HepG2 (cell line): ENCODE measurements around the gene FLAD1. TPM values are rescaled to one million over a fixed set of nuclear protein-coding genes. Genes with fewer than 3 reads are reported as not detected.

Source experiments
- ATAC-seq: fragments of 200-7000 bp; cut with Tn5 transposase; 3 replicates; pipeline ENCODE4 v1.9.1; 2020; ENCODE audit warnings: mild to moderate bottlenecking, moderate library complexity
- BruUV-seq: library from RNA; stranded (reverse); fragments of 400-500 nt; replicated peaks from 2 replicates; lab custom pipeline; 2021; lab: Mats Ljungman, UMichigan
- CTCF ChIA-PET: fragments of 300-600 bp; formaldehyde crosslinking; extraction: SDS; loops from one replicate; lab custom pipeline; 2021; ENCODE audit warnings: low total read pairs, inconsistent platforms, low intra/inter-chr PET ratio; lab: Yijun Ruan, JAX
- POLR2A ChIA-PET: fragments of 350-600 bp; sonication (Branson Sonifier 250); formaldehyde crosslinking; loops from one replicate; lab custom pipeline; 2020; ENCODE audit warnings: antibody characterized with exemption, inconsistent platforms; lab: Yijun Ruan, JAX
- DNase-seq: peaks from one replicate; pipeline ENCODE4 v3.0.0-alpha.2; 2015; ENCODE audit warnings: low spot score
- FAIRE-seq: peaks from 3 replicates; lab custom pipeline; 2011; peaks lifted over from hg19 to GRCh38; lab: Jason Lieb, UNC
- H2AFZ ChIP-seq: one replicate; pipeline ENCODE4 v1.6.1; 2011; ENCODE audit warnings: low read length, inconsistent platforms
- H3K27ac ChIP-seq: fragments of 300-600 bp; 3 replicates; pipeline ENCODE4 v1.8.0; 2011; ENCODE audit warnings: mixed run types, mild to moderate bottlenecking, mixed read lengths, low read length, inconsistent platforms; ENCODE audit not compliant: insufficient read depth; ENCODE audit errors: extremely low read length
- H3K27me3 ChIP-seq, 2 experiments: fragments of 200-600 bp in 1 of 2; 2 replicates in 1 of 2; 3 replicates in 1 of 2; pipeline versions ENCODE4 v1.6.0 to v1.8.0; 2011; ENCODE audit warnings: low read length in 2 of 2, mild to moderate bottlenecking in 2 of 2, moderate library complexity in 2 of 2, inconsistent platforms in 1 of 2; ENCODE audit not compliant: insufficient read depth in 2 of 2, control insufficient read depth in 1 of 2
- H3K36me3 ChIP-seq, 2 experiments: fragments of 200-600 bp in 1 of 2; replicated peaks in 1 of 2; 2 replicates in 1 of 2; 3 replicates in 1 of 2; pipeline versions ENCODE4 v1.5.1 to v1.8.0; 2011; ENCODE audit warnings: low read length in 2 of 2, inconsistent platforms in 1 of 2; ENCODE audit not compliant: insufficient read depth in 2 of 2, control insufficient read depth in 1 of 2
- H3K4me1 ChIP-seq: 2 replicates; pipeline ENCODE4 v1.5.1; 2012; ENCODE audit warnings: low read length, inconsistent platforms; ENCODE audit not compliant: insufficient read depth
- H3K4me2 ChIP-seq: 2 replicates; pipeline ENCODE4 v1.6.0; 2011; ENCODE audit warnings: low read depth, low read length, inconsistent platforms
- H3K4me3 ChIP-seq, 3 experiments: fragments of 200-600 bp in 1 of 3; sonication (generic), shearing (Covaris generic) in 1 of 3; replicated peaks in 1 of 3; 2 replicates each; pipeline ENCODE4 v1.5.1; 2011 to 2016; ENCODE audit warnings: low read length in 3 of 3, inconsistent platforms in 2 of 3, low read depth in 2 of 3, mild to moderate bottlenecking in 2 of 3, control low read depth in 1 of 3, mixed read lengths in 1 of 3; ENCODE audit not compliant: insufficient read depth in 1 of 3
- H3K79me2 ChIP-seq: one replicate; pipeline ENCODE4 v1.6.1; 2011; ENCODE audit warnings: low read length, inconsistent platforms; ENCODE audit not compliant: insufficient read depth
- H3K9ac ChIP-seq: 2 replicates; pipeline ENCODE4 v1.6.0; 2011; ENCODE audit warnings: mild to moderate bottlenecking, low read depth, low read length, inconsistent platforms; ENCODE audit not compliant: insufficient read depth
- H3K9me3 ChIP-seq: 2 replicates; pipeline ENCODE4 v1.5.1; 2012; ENCODE audit warnings: mild to moderate bottlenecking, low read length
- H4K20me1 ChIP-seq: 2 replicates; pipeline ENCODE4 v1.6.0; 2011; ENCODE audit warnings: inconsistent platforms, mild to moderate bottlenecking, low read length, moderate library complexity; ENCODE audit not compliant: insufficient read depth
- ATF1 ChIP-seq: IDR thresholded peaks from 2 replicates; pipeline ENCODE4 v1.6.1; 2016; ENCODE audit warnings: mild to moderate bottlenecking, control low read depth
- HDAC1 ChIP-seq: sonication (generic); formaldehyde crosslinking; IDR thresholded peaks from 2 replicates; pipeline ENCODE4 v1.5.1; 2020; ENCODE audit warnings: mild to moderate bottlenecking, missing genetic modification reagents
- IRX3 ChIP-seq: sonication (generic); formaldehyde crosslinking; IDR thresholded peaks from 2 replicates; pipeline ENCODE4 v1.8.1; 2023; ENCODE audit warnings: mild to moderate bottlenecking, low read depth, missing genetic modification reagents, borderline replicate concordance
- RFX1 ChIP-seq: fragments of 450-650 bp; IDR thresholded peaks from 2 replicates; pipeline ENCODE4 v1.6.1; 2017
- RFX3 ChIP-seq: IDR thresholded peaks from 2 replicates; pipeline ENCODE4 v1.6.1; 2016; ENCODE audit warnings: missing biosample characterization, missing genetic modification reagents
- RFX5 ChIP-seq: IDR thresholded peaks from 2 replicates; pipeline ENCODE4 v1.6.1; 2011; ENCODE audit warnings: low read depth, low read length, improper control_type of control experiment
- RXRA ChIP-seq: sonication (generic); formaldehyde crosslinking; IDR thresholded peaks from 2 replicates; pipeline ENCODE4 v1.5.1; 2020; ENCODE audit warnings: missing genetic modification reagents
- SOX5 ChIP-seq: IDR thresholded peaks from 2 replicates; pipeline ENCODE4 v1.6.1; 2016; ENCODE audit warnings: borderline replicate concordance
- TEAD3 ChIP-seq: optimal IDR thresholded peaks from 2 replicates; pipeline ENCODE3; 2016; ENCODE audit warnings: borderline replicate concordance
- U2AF2 ChIP-seq: fragments of 200-400 bp; formaldehyde crosslinking; IDR thresholded peaks from 2 replicates; pipeline ENCODE4 v1.6.1; 2017; ENCODE audit warnings: low read depth, mild to moderate bottlenecking, low read length
- ZFX ChIP-seq: sonication (generic); formaldehyde crosslinking; IDR thresholded peaks from 2 replicates; pipeline ENCODE4 v1.4.0; 2020; ENCODE audit warnings: mild to moderate bottlenecking, low read depth, missing genetic modification reagents, moderate library complexity
- ZNF713 ChIP-seq: sonication (generic); formaldehyde crosslinking; IDR thresholded peaks from 2 replicates; pipeline ENCODE4 v1.4.0; 2020; ENCODE audit warnings: mild to moderate bottlenecking, missing genetic modification reagents
- ZNF891 ChIP-seq: sonication (generic); formaldehyde crosslinking; IDR thresholded peaks from 2 replicates; pipeline ENCODE4 v1.5.0; 2020; ENCODE audit warnings: mild to moderate bottlenecking, missing genetic modification reagents
- ZSCAN25 ChIP-seq: sonication (generic); formaldehyde crosslinking; IDR thresholded peaks from 2 replicates; pipeline ENCODE4 v1.8.0; 2022; ENCODE audit warnings: mild to moderate bottlenecking, missing genetic modification reagents
- WGBS: methylation state at CpG from one replicate; pipeline ENCODE4 v1.1.6; 2017; ENCODE audit warnings: low lambda C conversion rate; 5-methylcytosine and 5-hydroxymethylcytosine counted together
- in situ Hi-C: cut with HindIII; loops from 2 replicates; pipeline ENCODE4 v1.10.0; 2017; ENCODE audit warnings: low pct_unique_long_range_greater_than_20kb; ENCODE audit not compliant: extremely low pct_ligation_motif_present
- intact Hi-C: fragments of 100-400 bp; cut with micrococcal nuclease; formaldehyde crosslinking; loops from one replicate; pipeline ENCODE4 v1.10.0; 2022; ENCODE audit not compliant: unreplicated experiment
- polyA plus RNA-seq, 8 experiments: library from polyadenylated mRNA; depleted of rRNA in 3 of 8; stranded (reverse) in 7 of 8; unstranded in 1 of 8; fragments of >200 nt; fragmentation: Illumina TruSeq in 4 of 8; extraction: Trizol in 4 of 8; gene quantifications; 2 replicates each; pipeline versions ENCODE4 v1.2.1 to v1.2.3, GENCODE V29; 2011 to 2016; ENCODE audit warnings: low read depth in 4 of 8, missing spikeins in 1 of 8, mixed read lengths in 1 of 8; ENCODE audit not compliant: insufficient read depth in 1 of 8
- total RNA-seq, 5 experiments: library from RNA; depleted of rRNA; stranded (reverse); fragments of >200 nt; fragmentation: Illumina TruSeq; extraction: Trizol; gene quantifications; 2 replicates each; pipeline ENCODE4 v1.2.3, GENCODE V29; 2016; ENCODE audit warnings: low read depth in 1 of 5
- TF ChIP-seq, protein P1 (sequence below): sonication (generic); IDR thresholded peaks from 2 replicates; pipeline ENCODE4 v1.6.1; 2016; ENCODE audit warnings: low read depth, borderline replicate concordance
- TF ChIP-seq, protein P2 (sequence below): sonication (generic); formaldehyde crosslinking; IDR thresholded peaks from 2 replicates; pipeline ENCODE4 v1.4.0; 2020; ENCODE audit warnings: missing genetic modification reagents, mild to moderate bottlenecking, borderline replicate concordance
- TF ChIP-seq, protein P3 (sequence below): sonication (generic); formaldehyde crosslinking; conservative IDR thresholded peaks from 2 replicates; pipeline ENCODE4 v1.4.0; 2020; ENCODE audit warnings: mild to moderate bottlenecking, missing genetic modification reagents, moderate library complexity

Gene FLAD1
- total and polyA plus RNA-seq, 2 of the 13 experiments (the other 11 are each of a cell fraction or from before 2014, with no cell fraction given) = 25.9 to 32.8 TPM

DNA sequence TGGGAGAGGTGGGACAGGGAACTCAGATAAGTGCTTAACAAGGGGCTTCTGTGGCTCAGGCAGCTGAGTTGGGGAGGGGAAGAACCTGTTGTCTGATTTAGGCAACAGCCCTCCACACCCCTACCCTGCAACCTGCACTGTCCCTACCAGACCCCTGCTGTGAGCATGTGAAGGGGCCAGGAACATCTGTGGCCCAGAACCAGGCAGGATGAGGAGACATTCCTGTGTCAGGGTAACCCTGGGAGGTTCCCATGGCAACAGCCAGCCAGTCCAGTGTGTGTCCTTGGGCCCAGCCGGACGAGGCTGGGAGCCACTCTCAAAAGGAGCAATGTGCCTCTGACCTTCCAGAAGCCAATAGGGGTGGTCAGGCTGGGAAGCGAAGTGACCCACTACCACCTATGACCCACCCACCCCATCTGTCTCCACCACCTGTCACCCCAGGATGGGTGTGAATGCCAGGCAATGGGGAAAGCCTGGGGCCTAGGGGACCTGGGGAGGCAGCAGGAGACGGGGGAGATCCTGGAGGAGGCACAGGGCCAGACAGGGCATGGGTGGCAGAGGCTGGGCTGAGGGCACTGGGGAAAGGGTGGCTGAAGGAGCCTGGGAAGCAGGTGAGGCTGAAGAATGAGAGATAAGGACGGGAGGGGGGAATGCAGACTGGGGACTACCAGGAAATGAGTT lies 41.7 kb upstream of the FLAD1 start:
- H3K27ac ChIP-seq = peak overlapping the region; percentile 50
- FAIRE-seq (peak; percentile 84), ATAC-seq (peak; percentile 68), DNase-seq (peak; percentile 81)
- H3K79me2 ChIP-seq = no peaks in the 10 kb centered on the region
- H3K4me1 ChIP-seq = peaks cover 87% of the 10 kb centered on the region
- 37% methylated on average over 3 of the region's 5 CpGs for WGBS
- CTCF ChIA-PET = no interaction called here
- H2AFZ ChIP-seq = no peak overlapping the region
- intact Hi-C loops = no loop called here
- POLR2A ChIA-PET = interaction anchor here (1.2 to 2.7 kb wide), 4 partner anchors 10 to 32 kb away, joined by 3 to 14 read pairs (median 4); partner anchors contain the start of genes CKS1B, PBXIP1 and PYGO2
- H3K4me2 ChIP-seq = peak overlapping the region; percentile 41
- H3K9ac ChIP-seq = 0 out of 2 replicates have a peak overlapping the region, but pooled peaks have one; percentile 28
- in situ Hi-C loops = no loop called here
- H3K36me3 ChIP-seq = no peaks in the 10 kb centered on the region; a peak in 1 of 5 replicates
- no peak overlapping the region; a peak in 1 of 6 replicates for H3K4me3 ChIP-seq
- no peaks in the 10 kb centered on the region for H3K9me3 ChIP-seq
- H3K27me3 ChIP-seq = no peaks in the 10 kb centered on the region
- no peaks in the 10 kb centered on the region for H4K20me1 ChIP-seq
- no TSS peak for BruUV-seq
- TF ChIP-seq TEAD3 (CRISPR knock-in tag) (peak; percentile 86), RFX3 (peak; percentile 98), ZNF891 (CRISPR knock-in tag) (0 out of 2 replicates have a peak, but pooled peaks have one; percentile 44), IRX3 (CRISPR knock-in tag) (no peak), RXRA (CRISPR knock-in tag) (peak; percentile 35; the same call in 1 of the 2 replicates), RFX5 (peak; percentile 57; the same call in 1 of the 2 replicates), ZSCAN25 (CRISPR knock-in tag) (0 out of 2 replicates have a peak, but pooled peaks have one; percentile 36), ZNF713 (CRISPR knock-in tag) (0 out of 2 replicates have a peak, but pooled peaks have one; percentile 66), RFX1 (peak; percentile 92), SOX5 (CRISPR knock-in tag) (no peak), ATF1 (no peak), HDAC1 (CRISPR knock-in tag) (0 out of 2 replicates have a peak, but pooled peaks have one; percentile 20), ZFX (CRISPR knock-in tag) (peak; percentile 39; the same call in 1 of the 2 replicates), U2AF2 (peak; percentile 97)
- TF ChIP-seq, protein P1, sequence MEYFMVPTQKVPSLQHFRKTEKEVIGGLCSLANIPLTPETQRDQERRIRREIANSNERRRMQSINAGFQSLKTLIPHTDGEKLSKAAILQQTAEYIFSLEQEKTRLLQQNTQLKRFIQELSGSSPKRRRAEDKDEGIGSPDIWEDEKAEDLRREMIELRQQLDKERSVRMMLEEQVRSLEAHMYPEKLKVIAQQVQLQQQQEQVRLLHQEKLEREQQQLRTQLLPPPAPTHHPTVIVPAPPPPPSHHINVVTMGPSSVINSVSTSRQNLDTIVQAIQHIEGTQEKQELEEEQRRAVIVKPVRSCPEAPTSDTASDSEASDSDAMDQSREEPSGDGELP = peak; percentile 46; the same call in 1 of the 2 replicates
- TF ChIP-seq, protein P2, sequence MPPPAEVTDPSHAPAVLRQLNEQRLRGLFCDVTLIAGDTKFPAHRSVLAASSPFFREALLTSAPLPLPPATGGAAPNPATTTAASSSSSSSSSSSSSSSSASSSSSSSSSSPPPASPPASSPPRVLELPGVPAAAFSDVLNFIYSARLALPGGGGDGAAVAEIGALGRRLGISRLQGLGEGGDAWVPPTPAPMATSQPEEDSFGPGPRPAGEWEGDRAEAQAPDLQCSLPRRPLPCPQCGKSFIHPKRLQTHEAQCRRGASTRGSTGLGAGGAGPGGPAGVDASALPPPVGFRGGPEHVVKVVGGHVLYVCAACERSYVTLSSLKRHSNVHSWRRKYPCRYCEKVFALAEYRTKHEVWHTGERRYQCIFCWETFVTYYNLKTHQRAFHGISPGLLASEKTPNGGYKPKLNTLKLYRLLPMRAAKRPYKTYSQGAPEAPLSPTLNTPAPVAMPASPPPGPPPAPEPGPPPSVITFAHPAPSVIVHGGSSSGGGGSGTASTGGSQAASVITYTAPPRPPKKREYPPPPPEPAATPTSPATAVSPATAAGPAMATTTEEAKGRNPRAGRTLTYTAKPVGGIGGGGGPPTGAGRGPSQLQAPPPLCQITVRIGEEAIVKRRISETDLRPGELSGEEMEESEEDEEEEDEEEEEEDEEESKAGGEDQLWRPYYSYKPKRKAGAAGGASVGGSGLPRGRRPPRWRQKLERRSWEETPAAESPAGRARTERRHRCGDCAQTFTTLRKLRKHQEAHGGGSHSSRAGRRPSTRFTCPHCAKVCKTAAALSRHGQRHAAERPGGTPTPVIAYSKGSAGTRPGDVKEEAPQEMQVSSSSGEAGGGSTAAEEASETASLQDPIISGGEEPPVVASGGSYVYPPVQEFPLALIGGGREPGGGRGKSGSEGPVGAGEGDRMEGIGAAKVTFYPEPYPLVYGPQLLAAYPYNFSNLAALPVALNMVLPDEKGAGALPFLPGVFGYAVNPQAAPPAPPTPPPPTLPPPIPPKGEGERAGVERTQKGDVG (CRISPR knock-in tag) = 0 out of 2 replicates have a peak, but pooled peaks have one; percentile 39
- TF ChIP-seq, protein P3, sequence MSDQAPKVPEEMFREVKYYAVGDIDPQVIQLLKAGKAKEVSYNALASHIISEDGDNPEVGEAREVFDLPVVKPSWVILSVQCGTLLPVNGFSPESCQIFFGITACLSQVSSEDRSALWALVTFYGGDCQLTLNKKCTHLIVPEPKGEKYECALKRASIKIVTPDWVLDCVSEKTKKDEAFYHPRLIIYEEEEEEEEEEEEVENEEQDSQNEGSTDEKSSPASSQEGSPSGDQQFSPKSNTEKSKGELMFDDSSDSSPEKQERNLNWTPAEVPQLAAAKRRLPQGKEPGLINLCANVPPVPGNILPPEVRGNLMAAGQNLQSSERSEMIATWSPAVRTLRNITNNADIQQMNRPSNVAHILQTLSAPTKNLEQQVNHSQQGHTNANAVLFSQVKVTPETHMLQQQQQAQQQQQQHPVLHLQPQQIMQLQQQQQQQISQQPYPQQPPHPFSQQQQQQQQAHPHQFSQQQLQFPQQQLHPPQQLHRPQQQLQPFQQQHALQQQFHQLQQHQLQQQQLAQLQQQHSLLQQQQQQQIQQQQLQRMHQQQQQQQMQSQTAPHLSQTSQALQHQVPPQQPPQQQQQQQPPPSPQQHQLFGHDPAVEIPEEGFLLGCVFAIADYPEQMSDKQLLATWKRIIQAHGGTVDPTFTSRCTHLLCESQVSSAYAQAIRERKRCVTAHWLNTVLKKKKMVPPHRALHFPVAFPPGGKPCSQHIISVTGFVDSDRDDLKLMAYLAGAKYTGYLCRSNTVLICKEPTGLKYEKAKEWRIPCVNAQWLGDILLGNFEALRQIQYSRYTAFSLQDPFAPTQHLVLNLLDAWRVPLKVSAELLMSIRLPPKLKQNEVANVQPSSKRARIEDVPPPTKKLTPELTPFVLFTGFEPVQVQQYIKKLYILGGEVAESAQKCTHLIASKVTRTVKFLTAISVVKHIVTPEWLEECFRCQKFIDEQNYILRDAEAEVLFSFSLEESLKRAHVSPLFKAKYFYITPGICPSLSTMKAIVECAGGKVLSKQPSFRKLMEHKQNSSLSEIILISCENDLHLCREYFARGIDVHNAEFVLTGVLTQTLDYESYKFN (CRISPR knock-in tag) = 0 out of 2 replicates have a peak, but pooled peaks have one; percentile 15
